NCI-H446 (cell line): ENCODE data around the gene RABIF.
"Not testable (repeated sequence)": the region's sequence is repeated elsewhere in the genome, so short reads cannot be mapped to it uniquely, and the experiment has no call there.

Experiments used
- DNase-seq, 2 experiments: peaks; one replicate each; lab custom pipeline; 2025; lab: John Stamatoyannopoulos, UW

The RABIF gene

DNA sequence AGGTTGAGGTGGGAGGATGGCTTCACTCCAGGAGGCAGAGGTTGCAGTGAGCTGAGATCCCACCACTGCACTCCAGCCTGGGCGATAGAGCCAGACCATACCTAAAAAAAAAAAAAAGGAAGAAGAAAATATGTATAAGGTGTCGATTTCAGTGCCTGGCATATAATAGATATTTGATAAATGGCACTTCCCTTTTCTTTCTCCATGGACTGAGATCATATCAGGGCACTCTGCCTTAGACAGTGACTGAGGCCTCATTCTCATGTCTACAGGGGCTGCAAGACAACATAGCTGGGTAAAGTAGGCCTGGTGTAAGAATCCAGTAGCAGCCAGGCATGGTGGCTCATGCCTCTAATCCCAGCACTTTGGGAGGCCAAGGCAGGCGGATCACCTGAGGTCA lies 57.0 kb downstream of the RABIF start:
- DNase-seq = no peak

- DNase-seq = not testable (repeated sequence)
These were observed 59.7 kb downstream of the RABIF start for GRCh38 chr1:202829223-202829622.
